Testis (tissue), 3 donors: Measurements from ENCODE around the gene DNER. TPM values are rescaled to one million over a fixed set of nuclear protein-coding genes. Genes with fewer than 3 reads are reported as not detected.

Experiments used
- DNase-seq: peaks from one replicate; pipeline ENCODE4 v3.0.0-alpha.2; 2019
- H3K27ac ChIP-seq, 2 donors: fragments of 200-600 bp; sonication (generic); one replicate each; pipeline ENCODE4 v1.5.1; 2019
- H3K27me3 ChIP-seq: fragments of 200-600 bp; sonication (generic); one replicate; pipeline ENCODE4 v1.5.1; 2019
- H3K36me3 ChIP-seq: fragments of 200-600 bp; sonication (generic); one replicate; pipeline ENCODE4 v1.5.1; 2017; ENCODE audit warnings: low read depth; ENCODE audit errors: missing control alignments
- H3K4me1 ChIP-seq: fragments of 200-600 bp; sonication (generic); one replicate; pipeline ENCODE4 v1.5.1; 2019
- H3K4me3 ChIP-seq, 2 donors: fragments of 200-600 bp; sonication (generic); one replicate each; pipeline ENCODE4 v1.5.1; 2017 to 2019
- H3K9me3 ChIP-seq: fragments of 200-600 bp; sonication (generic); one replicate; pipeline ENCODE4 v1.5.1; 2017
- POLR2A ChIP-seq: fragments of 450-650 bp; IDR thresholded peaks from one replicate; pipeline ENCODE4 v1.6.1; 2017; ENCODE audit warnings: antibody characterized with exemption, mild to moderate bottlenecking, moderate library complexity
- WGBS, 2 donors: methylation state at CpG; one replicate each; pipeline ENCODE4 v1.1.5; 2018; 5-methylcytosine and 5-hydroxymethylcytosine counted together
- intact Hi-C: fragments of 100-400 bp; cut with DNase I; formaldehyde crosslinking; loops from one replicate; pipeline ENCODE4 v1.15.1; 2023; ENCODE audit warnings: low total_unique reads
- polyA plus RNA-seq: library from polyadenylated mRNA; stranded (reverse); fragments of 350-450 nt; fragmentation: Illumina TruSeq; extraction: RNeasy Lipid Tissue Mini Kit (QIAGEN cat#74804); gene quantifications from one replicate; pipeline ENCODE4 v1.2.3, GENCODE V29; 2014; ENCODE audit warnings: low read depth, low replicate concordance; ENCODE audit not compliant: insufficient read depth
- small RNA-seq, 2 donors: library from RNA; depleted of rRNA; stranded (forward); fragments of <200 nt; gene quantifications; one replicate each; pipeline ENCODE3, GENCODE V24; 2016
- total RNA-seq, 2 donors: library from RNA; depleted of rRNA; stranded (reverse); fragments of >200 nt; gene quantifications; one replicate each; pipeline ENCODE4 v1.2.3, GENCODE V29; 2016
- TF ChIP-seq, protein P1 (sequence below), 3 experiments: fragments of 450-650 bp in 2 of 3; fragments of 200-600 bp in 1 of 3; sonication (generic) in 1 of 3; IDR thresholded peaks; one replicate each; pipeline ENCODE4 v1.5.1; 2016 to 2019; ENCODE audit warnings: antibody characterized with exemption in 3 of 3, mild to moderate bottlenecking in 2 of 3, moderate library complexity in 1 of 3

The DNER gene
- total and polyA plus RNA-seq, 3 donors from 2014 or later, result 2.0 to 4.8 (median 2.9) TPM

DNA sequence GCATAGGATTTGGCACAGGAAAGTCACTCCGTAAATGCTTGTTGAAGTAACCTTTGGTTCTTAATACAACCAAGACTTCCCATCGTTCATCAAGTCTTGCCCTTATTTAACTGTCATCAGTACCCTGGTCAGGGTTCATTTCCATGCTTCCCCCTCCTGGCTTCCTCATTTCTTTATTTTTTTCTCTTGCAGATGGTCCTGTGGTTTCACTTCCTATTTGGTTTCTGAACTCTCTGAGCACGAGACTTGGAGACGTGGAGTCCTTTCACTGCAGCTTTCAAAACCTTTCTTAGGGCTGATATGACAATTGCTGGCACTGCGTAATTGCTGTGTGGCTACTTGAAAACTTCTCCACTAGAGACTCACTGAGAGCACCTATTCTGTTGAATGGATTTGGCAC lies 383.4 kb downstream of the DNER start:
- 63 to 69% methylated on average over 5 of the region's 5 CpGs for WGBS, 2 donors
- Histone ChIP-seq H3K9me3 (no peaks in the 10 kb centered on the region), H3K27ac (no peak overlapping the region), H3K27me3 (no peaks in the 10 kb centered on the region), H3K4me3 (no peak overlapping the region), H3K36me3 (no peaks in the 10 kb centered on the region), H3K4me1 (no peaks in the 10 kb centered on the region)
- intact Hi-C loops, result no loop called here
- peak; percentile 23 for DNase-seq
- TF ChIP-seq POLR2A, result no peak

DNA sequence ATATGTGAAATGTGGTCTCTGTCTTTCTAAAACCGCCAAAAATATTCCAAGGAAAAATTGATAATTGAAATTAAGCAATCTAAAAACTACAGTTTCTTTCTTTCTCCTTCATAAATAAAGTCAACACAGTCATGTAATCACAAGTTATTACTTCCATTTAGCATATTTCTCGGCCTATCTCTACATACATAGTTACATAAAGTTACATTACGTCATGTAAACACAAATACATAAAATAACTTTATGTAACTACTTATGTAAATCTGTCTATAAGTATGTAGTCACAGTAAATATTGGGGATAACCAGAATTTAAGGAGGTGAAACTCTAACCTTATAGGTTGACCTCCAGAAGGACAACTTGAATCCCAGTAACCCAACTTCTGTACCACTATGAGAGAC lies 394.8 kb downstream of the DNER start:
- intact Hi-C loops, result no loop called here
- no peaks in the 10 kb centered on the region for H3K27me3 ChIP-seq
- H3K9me3 ChIP-seq, result no peaks in the 10 kb centered on the region
- DNase-seq, result no peak
- H3K4me1 ChIP-seq, result no peaks in the 10 kb centered on the region
- H3K4me3 ChIP-seq, result no peak overlapping the region
- H3K27ac ChIP-seq, result no peak overlapping the region
- TF ChIP-seq, protein P1, sequence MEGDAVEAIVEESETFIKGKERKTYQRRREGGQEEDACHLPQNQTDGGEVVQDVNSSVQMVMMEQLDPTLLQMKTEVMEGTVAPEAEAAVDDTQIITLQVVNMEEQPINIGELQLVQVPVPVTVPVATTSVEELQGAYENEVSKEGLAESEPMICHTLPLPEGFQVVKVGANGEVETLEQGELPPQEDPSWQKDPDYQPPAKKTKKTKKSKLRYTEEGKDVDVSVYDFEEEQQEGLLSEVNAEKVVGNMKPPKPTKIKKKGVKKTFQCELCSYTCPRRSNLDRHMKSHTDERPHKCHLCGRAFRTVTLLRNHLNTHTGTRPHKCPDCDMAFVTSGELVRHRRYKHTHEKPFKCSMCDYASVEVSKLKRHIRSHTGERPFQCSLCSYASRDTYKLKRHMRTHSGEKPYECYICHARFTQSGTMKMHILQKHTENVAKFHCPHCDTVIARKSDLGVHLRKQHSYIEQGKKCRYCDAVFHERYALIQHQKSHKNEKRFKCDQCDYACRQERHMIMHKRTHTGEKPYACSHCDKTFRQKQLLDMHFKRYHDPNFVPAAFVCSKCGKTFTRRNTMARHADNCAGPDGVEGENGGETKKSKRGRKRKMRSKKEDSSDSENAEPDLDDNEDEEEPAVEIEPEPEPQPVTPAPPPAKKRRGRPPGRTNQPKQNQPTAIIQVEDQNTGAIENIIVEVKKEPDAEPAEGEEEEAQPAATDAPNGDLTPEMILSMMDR (IDR thresholded peaks at IDR 0.05), result no peak
- no peak for TF ChIP-seq POLR2A
- WGBS, 2 donors, result 88 to 94% methylated on average over 3 of the region's 3 CpGs
- no peaks in the 10 kb centered on the region for H3K36me3 ChIP-seq

DNA sequence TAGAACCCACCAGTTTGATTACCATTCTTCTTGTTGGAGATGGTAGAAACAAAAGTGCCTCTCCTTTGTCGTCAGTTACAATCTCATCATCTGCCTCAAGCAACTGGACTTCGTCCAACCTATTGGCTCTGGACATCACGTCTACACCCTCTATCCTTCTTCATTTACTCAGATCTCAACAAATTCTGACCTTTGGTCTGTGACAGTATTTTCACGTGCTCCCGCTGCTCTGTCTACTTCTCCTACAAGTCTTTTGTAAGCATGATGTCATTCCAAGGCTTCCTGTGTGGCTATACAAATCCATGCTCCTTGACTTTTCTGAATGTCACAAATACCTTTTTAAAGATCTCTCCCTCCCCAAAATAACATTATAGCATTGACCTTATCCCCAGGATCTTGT lies 400.2 kb downstream of the DNER start:
- no peak for DNase-seq
- no peaks in the 10 kb centered on the region for H3K36me3 ChIP-seq
- H3K27me3 ChIP-seq, result no peaks in the 10 kb centered on the region
- H3K4me3 ChIP-seq, result no peak overlapping the region
- intact Hi-C loops, result no loop called here
- WGBS, 2 donors, result 86 to 89% methylated on average over 5 of the region's 5 CpGs
- no peak overlapping the region for H3K27ac ChIP-seq
- no peaks in the 10 kb centered on the region for H3K9me3 ChIP-seq
- TF ChIP-seq POLR2A, result no peak
- TF ChIP-seq, protein P1 (IDR thresholded peaks at IDR 0.05), result no peak
- H3K4me1 ChIP-seq, result no peaks in the 10 kb centered on the region

DNA sequence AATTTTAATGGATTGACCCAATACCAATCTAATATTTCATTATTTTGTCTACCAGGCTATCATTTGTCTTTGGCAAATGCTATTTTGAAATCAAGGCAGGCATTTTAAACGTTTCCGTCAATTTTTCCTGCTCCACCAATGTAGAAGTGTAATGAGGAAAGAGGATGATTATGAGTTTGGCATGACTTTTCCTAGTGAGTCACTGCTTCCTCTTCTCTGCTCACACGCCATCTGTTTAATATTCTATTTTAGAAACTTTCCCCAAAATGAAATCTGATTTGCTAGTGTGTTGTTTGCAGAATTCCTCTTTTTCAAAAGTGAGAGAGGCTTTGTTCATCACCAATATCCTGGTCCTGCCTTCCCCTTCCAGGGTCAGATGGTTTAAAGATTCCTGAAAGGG lies 400.8 kb downstream of the DNER start:
- Histone ChIP-seq H3K27ac (no peak overlapping the region), H3K4me3 (no peak overlapping the region), H3K4me1 (no peaks in the 10 kb centered on the region), H3K27me3 (no peaks in the 10 kb centered on the region), H3K9me3 (no peaks in the 10 kb centered on the region), H3K36me3 (no peaks in the 10 kb centered on the region)
- no peak for DNase-seq
- TF ChIP-seq, protein P1 (IDR thresholded peaks at IDR 0.05), result no peak
- TF ChIP-seq POLR2A, result no peak
- 75 to 79% methylated on average over 3 of the region's 3 CpGs for WGBS, 2 donors
- intact Hi-C loops, result no loop called here

Small RNA genes lying within 50 kb of the gene (small RNA-seq; reads per million reads assigned to genes)
- gene RNU7-9P, result 0 reads per million in 2 donors

Other genes starting within 250 kb of the DNER start
- 100 to 1,000 TPM; 342 to 373 TPM for gene TRIP12, start 207.5 kb upstream of the DNER start, total RNA-seq
- 443 TPM for gene TRIP12, start 207.5 kb upstream of the DNER start, polyA plus RNA-seq
- 1 to 10 TPM; 6.8 to 7.1 TPM for gene FBXO36, start 207.9 kb upstream of the DNER start, total RNA-seq
- gene FBXO36, start 207.9 kb upstream of the DNER start, polyA plus RNA-seq, result 16.8 TPM